IPS-NIHi7 (cell line): Measurements from ENCODE around the gene NADK.
"Not testable (repeated sequence)": the region's sequence is repeated elsewhere in the genome, so short reads cannot be mapped to it uniquely, and the experiment has no call there.

ENCODE experiments used
- DNase-seq: peaks from one replicate; pipeline ENCODE4 v3.0.0; 2012; ENCODE audit warnings: mixed read lengths; ENCODE audit errors: extremely low spot score

NADK gene

DNA sequence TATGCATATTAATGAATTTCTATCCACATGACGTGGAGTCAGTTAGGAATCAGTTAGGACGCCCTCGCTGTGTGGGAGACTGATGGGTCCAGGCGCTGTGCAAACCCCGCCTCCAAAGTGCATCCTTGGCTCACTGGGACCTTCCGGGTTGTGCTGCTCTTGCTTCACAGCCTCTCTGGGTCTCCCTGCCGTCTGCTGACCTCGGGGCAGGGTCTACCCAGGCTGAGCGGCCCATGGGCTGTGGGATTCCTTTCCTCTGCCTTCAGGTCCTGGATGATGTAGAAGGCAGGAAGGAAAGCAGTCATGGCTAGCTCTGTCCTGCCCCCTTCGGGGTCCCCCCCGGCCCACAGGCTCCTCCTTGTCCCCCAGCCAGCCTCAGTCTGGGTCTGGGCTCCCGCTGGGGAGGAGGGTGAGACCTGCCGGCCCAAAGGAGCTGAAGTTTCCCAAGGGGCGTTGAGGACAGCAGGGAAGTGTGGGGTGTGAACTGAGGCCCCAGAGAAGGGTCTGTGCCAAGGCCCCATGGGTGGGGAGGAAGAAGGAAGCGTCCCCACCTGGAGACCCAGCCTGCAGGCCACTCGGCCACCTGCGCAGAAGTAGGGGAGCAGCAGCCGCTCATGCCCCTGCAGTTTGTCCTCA, 29.5 kb downstream of the NADK start:
- DNase-seq = no peak

DNA sequence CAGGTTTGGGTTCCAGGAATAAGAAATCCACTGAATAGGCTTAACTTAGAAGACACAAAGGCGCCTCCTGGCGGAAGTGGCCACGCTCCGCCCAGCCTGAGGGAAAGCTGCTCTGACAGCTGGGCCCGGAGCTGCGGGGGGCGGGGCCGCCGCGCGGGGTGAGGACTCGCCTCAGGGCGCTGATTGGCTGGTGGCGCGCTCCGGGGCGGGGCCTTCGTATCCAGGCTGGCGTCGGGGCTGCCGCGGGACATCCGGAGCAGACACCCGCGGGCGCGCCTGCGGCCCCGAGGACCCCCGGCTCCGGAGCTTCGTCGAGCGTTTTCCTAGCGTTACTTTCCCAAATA, 31.7 kb downstream of the NADK start:
- DNase-seq = not testable (repeated sequence)

DNA sequence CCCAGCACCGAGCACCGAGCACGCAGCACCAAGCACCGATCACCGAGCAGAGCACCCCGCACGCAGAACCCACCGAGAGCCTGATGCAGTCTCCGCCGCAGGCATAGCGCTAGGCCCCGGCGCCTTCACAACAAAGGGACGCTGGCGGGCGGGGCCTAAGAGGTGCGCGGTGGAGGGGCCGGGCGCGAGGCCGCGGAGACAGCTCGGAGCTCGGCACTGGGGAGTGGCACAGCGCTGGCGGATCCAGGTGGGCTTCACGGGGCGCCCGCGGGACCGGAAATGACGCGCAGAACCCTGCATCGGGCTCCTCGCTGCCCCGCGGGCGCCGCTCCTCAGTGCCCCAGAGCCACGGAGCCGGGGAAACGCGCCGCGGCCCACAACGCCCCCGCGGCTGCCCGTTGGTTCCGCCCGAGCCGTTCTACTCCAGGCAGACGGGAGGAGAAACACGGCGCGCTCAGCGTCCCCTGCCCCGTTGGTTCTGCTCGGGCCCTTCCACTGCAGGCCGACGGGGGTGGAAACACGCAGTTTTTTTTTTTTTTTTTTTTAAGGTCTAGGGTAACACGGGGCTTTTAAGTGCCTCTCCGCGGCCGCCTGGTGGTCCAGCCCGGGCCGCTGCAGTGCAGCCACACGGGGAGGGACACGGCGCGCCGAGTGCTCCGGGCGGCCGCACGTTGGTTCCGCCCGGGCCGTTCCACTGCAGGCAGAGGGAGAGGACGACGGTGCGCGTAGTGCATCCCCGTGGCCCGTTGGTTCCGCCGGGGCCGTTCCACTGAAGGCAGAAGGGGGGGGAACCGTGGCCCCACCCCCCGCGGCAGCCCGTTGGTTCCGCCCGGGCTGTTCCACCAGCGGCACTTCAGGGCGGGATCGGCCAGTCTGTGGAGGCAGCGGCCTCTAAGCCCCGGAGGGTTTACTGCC, 32.4 kb downstream of the NADK start:
- not testable (repeated sequence) for DNase-seq

DNA sequence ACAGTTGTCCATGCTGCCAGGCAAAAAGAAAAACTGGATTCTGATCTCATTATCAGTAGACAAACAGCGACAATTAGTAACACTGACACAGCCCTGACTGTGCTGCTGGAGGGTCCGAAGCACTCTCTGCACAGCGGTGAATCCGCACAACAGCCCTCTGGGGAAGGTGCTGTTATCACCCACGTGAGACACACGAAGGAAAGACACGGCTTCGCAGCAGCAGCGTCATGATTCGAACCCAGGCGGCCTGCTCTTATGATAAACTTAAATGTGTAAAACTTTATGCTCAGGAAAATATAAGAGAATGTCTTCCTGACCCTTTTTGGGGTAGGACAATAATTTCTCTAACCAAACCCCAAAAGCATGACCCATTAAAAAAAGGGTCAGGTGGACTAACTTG, 35.7 kb downstream of the NADK start:
- not testable (repeated sequence) for DNase-seq

DNA sequence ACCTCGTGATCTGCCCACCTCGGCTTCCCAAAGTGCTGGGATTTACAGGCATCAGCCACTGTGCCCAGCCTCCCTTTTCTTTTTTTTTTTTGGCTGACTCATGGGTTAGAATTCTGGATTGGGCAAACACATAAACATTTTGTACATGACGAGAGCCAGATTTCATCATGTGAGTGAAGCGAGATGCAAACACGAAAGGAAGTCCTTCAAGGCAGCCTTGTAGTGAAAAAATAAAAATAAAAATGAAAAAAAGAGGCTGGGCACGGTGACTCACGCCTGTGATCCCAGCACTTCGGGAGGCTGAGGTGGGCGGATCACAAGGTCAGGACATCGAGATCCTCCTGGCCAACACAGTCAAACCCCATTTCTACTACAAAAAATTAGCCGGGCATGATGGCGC, 37.3 kb downstream of the NADK start:
- not testable (repeated sequence) for DNase-seq

DNA sequence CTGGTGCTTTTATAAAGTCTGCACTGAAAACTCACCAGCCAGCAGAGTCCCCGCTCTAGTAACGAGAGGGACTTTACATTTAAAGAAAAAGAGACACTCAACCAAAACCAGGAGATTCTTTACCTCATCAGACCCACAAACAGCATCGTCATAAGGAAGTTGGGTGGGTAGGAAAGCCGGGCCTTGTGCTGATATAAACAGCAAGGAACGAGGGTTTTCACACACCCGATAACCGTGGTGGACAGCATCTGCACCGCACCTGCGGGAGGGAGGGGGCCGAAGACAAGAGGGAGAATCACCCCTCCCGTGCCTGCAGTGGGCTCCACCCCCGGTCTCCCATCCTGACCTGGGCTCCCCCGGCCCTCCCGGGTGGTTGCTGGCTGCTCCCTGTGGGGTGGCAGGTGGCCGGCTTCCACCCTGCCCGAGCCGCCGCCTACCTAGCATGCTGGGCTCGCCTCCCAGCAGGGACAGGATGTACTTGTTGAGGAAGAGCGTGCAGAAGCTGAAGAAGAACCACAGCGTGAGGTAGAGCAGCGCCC, 39.4 kb downstream of the NADK start:
- DNase-seq = not testable (repeated sequence)

DNA sequence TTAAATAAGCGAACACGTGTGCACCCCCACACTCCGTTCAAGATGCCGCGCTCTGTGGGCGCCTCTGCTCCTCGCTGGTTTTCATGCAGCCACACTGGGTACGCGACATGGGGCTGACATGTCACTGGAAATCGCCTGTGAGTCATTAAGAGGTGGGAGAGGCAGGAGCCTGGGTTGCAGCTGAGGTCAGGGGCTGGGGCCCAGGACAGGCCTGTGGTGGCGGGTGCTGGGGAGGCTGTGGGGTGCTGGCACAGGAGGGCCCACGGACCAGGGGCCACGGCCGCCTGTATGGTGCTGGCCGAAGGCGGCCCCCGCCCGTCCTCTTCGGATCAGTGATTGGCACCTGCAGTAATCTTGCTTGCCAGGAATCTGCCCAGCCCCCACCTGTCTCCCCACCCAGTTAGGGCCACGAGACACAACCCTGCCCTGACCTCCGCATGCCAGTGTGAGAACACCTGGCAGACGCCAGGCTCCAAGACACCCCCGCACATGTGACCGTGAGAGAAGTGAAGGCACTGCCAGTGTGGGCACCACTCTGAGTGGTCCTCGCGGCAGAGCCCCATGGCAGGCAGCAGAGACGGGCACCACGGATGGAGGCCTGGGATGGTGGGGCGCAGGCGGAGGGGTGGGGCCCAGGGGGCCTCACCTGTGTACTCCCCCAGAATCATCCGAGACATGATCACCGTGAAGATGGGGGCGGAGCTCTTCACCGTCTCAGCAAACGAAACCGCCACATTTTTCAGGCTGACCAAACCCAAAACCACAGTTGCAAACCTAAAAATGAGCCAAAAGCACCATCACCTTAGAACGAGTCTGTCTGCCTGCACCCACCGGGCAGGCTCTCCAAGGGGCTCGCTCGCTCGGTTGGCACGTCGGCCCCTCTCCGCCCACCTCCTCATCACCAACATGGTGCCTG, 40.3 kb downstream of the NADK start:
- DNase-seq = not testable (repeated sequence)

DNA sequence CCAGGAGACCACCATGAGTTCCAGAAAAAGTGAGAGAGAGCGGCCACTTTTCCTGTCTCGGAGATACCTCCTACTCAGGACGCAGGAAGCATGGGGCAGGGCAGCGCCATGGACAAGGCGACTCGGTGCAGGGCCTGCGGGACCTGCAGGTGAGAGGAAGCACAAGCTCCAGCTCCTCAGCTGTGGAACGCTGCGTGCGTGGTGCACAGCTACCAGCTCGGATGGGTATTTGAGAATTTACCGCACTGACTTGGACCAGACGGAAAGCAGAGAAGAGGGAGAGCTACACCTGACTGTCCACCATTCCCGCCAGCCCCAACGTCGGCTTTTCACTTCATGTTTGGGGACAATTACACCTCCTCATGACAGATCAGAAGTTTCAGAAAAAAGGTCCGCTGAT, 45.9 kb downstream of the NADK start:
- DNase-seq = no peak

DNA sequence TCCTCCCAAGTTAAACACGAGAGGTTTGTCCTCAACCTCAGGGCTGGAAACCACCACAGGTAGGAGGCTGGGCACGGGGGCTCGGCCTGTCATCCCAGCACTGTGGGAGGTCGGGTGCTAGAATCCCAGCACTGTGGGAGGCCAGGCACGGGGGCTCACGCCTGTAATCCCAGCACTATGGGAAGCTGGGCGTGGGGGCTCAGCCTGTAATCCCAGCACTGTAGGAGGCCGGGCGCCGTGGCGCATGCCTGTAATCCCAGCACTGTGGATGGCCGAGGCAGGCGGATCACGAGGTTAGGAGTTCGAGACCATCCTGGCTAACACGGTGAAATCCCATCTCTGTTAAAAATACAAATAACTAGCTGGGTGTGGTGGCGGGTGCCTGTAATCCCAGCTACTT, 47.4 kb downstream of the NADK start:
- no peak for DNase-seq

DNA sequence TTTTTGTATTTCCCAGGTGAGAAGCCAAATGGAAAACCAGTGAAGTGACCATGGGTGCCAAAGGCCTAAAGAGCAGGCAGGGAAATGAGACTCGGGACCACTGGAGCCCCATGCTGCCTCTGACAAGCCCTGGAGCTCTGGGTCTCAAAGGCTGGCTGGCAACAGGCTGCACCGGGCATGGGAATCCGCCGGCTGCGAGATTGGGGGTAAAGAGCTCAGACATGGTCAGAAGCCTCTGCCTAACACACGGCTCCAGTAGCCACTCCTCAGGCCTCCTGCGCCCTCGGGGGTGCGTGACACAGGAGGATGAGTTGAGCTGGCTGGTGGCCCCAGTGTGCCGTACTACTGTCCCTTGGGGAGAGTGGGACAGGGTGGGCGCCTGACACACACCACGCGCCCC, 48.0 kb downstream of the NADK start:
- DNase-seq = not testable (repeated sequence)

DNA sequence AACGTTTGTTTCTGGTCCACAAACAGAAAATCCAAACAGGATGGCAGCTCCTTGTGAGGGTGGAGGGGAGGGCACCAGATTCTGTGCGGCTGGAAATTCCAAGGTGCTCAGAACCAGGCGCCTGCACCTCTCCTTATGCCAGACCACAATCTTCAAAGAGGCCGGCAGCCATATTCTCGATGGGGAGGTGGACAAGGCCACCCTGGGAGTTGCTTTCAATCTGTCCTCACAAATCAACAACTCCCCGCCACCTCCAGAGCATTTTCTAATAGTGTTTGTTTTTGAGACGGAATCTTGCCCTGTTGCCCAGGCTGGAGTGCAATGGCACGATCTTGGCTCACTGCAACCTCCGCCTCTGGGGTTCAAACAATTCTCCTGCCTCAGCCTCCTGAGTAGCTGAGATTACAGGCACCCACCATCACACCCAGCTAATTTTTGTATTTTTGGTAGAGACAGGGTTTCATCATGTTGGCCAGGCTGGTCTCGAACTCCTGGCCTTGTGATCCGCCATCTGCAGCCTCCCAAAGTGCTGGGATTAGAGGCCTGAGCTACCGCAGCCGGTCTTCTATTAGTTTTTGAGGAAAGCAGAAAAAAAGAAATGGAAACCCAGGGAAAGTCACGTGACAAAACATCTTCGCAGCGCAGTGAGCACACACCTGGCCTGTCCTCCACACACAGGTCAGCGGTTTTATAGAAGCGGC, 49.0 kb downstream of the NADK start:
- not testable (repeated sequence) for DNase-seq

DNA sequence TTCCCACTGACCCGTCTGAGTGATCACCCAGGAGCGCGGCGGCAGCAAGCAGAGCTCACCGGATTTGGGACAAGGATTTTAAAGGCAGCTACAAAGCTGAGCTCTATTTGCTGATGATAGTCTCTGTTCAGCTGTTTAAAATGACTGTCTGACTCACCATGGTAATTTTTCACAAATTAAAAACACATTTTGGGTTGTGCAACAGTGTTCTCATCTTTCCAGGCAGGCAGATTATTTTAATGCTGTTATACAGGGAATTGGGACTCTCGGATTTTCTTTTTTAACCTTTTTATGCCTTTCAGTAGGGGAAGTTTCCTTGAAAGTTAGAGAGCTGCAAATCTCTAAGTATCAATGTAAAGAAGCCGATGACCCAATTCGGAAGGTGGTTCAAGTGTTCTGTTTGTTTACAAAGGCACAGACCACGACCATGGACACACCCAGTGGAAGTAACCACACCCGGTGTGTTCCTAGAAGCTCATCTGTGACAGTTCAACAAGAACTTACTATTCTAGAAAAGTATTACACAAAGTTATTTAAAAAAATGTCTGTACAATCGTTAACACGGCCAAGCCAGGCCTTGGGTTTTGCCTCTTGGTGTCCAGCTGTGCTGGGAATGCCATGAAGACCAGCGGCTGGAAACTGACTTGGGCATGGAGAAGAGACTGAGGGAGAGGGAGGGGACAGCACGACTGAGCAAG, 49.8 kb downstream of the NADK start:
- not testable (repeated sequence) for DNase-seq

DNA sequence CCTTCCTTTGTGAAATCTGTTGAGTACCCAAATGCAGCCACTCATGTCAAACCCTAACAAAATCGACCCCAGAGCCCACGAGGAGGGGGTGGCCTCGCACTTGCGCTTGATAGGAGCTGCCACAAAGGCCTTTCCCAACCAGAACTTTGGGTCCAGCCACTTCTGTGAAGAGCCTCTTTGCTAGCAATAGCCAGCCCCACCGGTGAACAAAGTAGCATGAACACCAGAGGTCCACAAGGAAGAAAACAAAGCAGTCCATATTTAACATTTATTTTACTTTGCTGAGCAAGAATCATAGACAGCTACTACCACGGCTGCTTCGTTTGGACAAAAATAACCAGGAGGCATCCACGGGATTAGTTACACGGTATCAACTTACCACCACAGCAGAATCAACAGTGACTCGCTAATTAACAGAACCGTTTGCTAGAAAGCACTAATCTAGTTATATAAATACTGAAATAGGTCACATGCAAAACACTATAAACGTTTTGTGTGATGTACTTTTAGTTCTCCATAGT, 51.1 kb downstream of the NADK start:
- not testable (repeated sequence) for DNase-seq

DNA sequence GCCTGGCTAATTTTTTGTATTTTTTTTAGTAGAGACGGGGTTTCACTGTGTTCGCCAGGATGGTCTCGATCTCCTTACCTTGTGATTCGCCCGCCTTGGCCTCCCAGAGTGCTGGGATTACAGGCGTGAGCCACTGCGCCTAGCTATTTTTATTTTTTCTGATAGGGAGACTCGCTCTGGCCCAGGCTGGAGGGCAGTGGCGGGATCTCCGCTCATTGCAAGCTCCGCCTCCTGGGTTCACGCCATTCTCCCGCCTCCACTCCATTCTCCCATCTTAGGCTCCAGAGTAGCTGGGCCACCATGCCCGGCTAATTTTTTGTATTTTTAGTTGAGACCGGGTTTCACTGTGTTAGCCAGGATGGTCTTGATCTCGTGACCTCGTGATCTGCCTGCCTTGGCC, 52.2 kb downstream of the NADK start:
- not testable (repeated sequence) for DNase-seq

DNA sequence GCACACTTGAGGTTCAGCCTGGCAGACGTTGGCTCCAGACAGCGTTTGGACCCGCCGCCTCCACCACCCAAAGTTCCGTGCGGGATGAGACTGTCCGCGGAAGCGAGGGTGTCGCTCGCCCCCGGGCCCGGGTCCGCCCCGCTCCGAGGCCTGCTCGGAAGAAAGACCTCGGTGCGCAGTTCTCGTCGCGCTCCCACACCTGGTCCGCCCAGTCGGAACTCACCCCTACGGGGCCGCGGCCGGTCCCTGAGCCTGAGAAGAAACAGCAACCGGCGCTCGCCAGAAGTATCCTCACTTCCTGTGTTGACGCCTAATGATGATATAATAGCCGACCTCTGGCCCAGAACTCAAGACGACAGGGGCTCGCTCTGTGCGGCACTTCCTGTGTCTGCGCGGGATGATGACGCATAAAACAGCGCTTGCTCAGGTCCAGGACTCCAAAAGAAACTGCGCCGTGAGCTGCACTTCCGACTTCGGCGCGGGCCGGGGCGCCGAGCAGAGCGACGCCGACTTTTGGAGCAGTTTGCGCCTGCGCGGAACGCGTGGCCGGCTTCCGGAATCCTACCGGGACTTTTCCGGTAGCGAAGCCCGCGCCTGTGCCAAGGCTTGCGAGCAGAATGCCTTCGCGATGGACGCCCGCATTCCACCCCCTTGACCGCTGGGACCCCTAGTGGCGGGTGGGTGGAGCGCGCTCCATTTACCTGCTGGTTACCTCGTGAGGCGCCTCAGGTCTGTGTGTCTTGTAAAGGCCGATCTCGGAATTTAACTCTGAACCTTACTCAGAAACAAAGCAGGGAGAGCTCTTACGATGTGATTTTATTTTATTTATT, 54.0 kb downstream of the NADK start, which contains the start of gene CDK11A:
Gene CDK11A, minus strand, starts transcription at position 323 of the 830 bp plus-strand sequence. CDS start 1,539 bp downstream, outside the sequence.
- peak; percentile 92 for DNase-seq

DNA sequence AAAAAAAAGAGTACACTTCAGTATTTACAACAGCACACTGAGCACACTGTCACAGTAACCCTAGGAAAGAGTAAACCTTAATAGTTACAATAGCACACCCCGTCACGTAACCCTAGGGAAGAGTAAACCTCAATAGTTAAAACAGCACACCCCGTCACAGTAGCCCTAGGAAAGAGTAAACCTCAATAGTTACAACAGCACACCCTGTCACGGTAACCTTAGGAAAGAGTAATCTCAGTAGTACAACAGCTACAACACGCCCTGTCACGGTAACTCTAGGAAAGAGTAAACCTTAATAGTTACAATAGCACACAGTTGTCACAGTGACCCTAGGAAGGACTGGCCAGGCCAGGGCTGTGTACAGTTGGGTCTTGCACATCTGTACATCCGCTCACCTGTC, 57.1 kb downstream of the NADK start:
- DNase-seq = no peak

DNA sequence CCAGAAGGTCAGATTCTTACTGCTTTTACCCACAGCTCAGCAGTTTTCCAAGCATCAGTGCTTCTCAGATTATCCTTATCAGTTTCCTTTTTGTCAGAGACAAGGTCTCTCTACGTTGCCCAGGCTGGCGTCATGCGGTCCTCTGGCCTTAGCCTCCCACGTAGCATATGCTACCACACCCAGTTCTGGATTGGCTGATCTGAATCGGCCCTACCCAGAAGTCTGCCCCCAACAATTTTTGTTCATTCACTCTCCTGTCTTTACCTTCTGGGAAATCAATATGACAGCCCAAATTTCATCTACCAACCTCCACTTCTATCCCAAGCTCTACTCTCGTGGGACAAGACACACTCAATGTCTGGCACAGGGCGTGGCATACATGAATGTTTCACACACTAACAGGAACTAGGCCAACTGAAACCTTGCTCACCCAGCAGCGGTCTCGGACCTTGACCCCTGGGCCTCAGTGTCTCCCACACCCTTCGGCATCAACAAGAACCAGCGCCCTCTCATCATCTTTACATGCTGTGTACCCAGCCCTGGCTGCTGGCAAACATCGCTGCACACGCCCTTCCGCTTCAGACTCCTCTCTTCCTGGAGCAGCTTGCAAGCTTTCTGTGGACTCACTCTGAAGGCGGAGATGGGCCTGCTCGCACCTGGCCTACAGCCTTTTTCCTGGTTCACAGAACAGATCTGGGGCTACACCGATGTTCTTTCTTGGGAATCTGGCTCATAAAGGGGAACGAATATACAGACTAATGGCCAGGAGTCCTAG, 63.0 kb downstream of the NADK start:
- DNase-seq = not testable (repeated sequence)

DNA sequence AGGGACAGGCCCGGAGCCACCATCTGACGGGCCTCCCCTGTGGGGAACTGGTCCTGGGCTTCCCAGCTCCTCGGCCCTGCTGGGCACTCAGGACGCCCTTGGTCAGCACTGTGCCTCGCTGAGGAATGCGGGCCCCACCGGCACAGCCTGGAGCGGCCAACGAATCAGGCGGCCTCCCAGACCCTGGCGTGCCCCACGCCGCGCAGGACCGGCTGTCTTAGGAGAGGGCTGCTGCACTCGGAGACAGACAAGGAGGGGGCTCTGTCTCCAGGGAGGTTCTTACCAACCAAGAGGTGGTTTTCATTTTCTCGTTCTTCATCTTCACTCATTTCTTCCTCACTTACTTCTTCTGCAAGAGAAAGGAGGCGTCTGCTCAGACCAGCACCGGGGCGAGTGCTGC, 70.4 kb downstream of the NADK start:
- not testable (repeated sequence) for DNase-seq
